GM23338 (cell line): ENCODE measurements around the gene FRMD3. TPM values are rescaled to one million over a fixed set of nuclear protein-coding genes. Genes with fewer than 3 reads are reported as not detected.

Source experiments
- ATAC-seq: fragments of 200-7000 bp; cut with Tn5 transposase; 3 replicates; pipeline ENCODE4 v1.9.1; 2020
- DNase-seq: peaks from one replicate; pipeline ENCODE4 v3.0.0-alpha.2; 2015; ENCODE audit warnings: low spot score
- H2AFZ ChIP-seq: fragments of 200-600 bp; sonication (generic); 2 replicates; pipeline ENCODE4 v1.8.0; 2016; ENCODE audit warnings: antibody characterized with exemption, mild to moderate bottlenecking, moderate library complexity
- H3F3A ChIP-seq: fragments of 200-600 bp; sonication (generic); replicated peaks from 2 replicates; pipeline ENCODE4 v1.8.0; 2017; ENCODE audit warnings: antibody characterized with exemption, mixed run types, low read depth
- H3K27ac ChIP-seq: fragments of 200-600 bp; sonication (generic); 2 replicates; pipeline ENCODE4 v1.6.1; 2016; ENCODE audit warnings: low read depth
- H3K27me3 ChIP-seq: fragments of 200-600 bp; sonication (generic); 2 replicates; pipeline ENCODE4 v1.8.0; 2016; ENCODE audit warnings: mild to moderate bottlenecking, mixed run types, moderate library complexity; ENCODE audit not compliant: insufficient read depth
- H3K36me3 ChIP-seq: fragments of 200-600 bp; sonication (generic); 2 replicates; pipeline ENCODE4 v1.8.0; 2016; ENCODE audit warnings: mild to moderate bottlenecking; ENCODE audit not compliant: insufficient read depth
- H3K4me1 ChIP-seq: fragments of 200-600 bp; sonication (generic); 2 replicates; pipeline ENCODE4 v1.8.0; 2016; ENCODE audit warnings: mild to moderate bottlenecking, moderate library complexity; ENCODE audit not compliant: insufficient read depth
- H3K4me2 ChIP-seq: fragments of 200-600 bp; sonication (generic); 2 replicates; pipeline ENCODE4 v1.7.1; 2017; ENCODE audit warnings: mixed run types
- H3K4me3 ChIP-seq: fragments of 200-600 bp; sonication (generic); 2 replicates; pipeline ENCODE4 v1.6.1; 2016; ENCODE audit warnings: mixed run types
- H3K79me2 ChIP-seq: fragments of 200-600 bp; sonication (generic); replicated peaks from 2 replicates; pipeline ENCODE4 v1.8.0; 2017; ENCODE audit warnings: mild to moderate bottlenecking; ENCODE audit not compliant: insufficient read depth
- H3K9me2 ChIP-seq: fragments of 200-600 bp; sonication (generic); 2 replicates; pipeline ENCODE4 v1.8.0; 2017; ENCODE audit not compliant: insufficient read depth
- H4K20me1 ChIP-seq: fragments of 200-600 bp; sonication (generic); replicated peaks from 2 replicates; pipeline ENCODE4 v1.8.0; 2017; ENCODE audit warnings: mild to moderate bottlenecking; ENCODE audit not compliant: insufficient read depth
- H3K27ac Mint-ChIP-seq: 2 replicates; pipeline ENCODE4 v1.8.0; 2020; ENCODE audit warnings: inconsistent platforms, mild to moderate bottlenecking, moderate library complexity, mixed read lengths
- H3K27me3 Mint-ChIP-seq: 3 replicates; pipeline ENCODE4 v1.8.0; 2022; ENCODE audit warnings: low read depth, mild to moderate bottlenecking, moderate library complexity, mixed read lengths, inconsistent platforms; ENCODE audit not compliant: insufficient read depth, poor library complexity
- H3K36me3 Mint-ChIP-seq: 3 replicates; pipeline ENCODE4 v1.8.0; 2021; ENCODE audit warnings: low read depth, mild to moderate bottlenecking, inconsistent platforms, moderate library complexity, mixed read lengths
- H3K4me1 Mint-ChIP-seq: 3 replicates; pipeline ENCODE4 v1.8.0; 2020; ENCODE audit warnings: mild to moderate bottlenecking, inconsistent platforms, mixed read lengths
- H3K4me3 Mint-ChIP-seq: 3 replicates; pipeline ENCODE4 v1.8.0; 2021; ENCODE audit warnings: moderate library complexity, mild to moderate bottlenecking, inconsistent platforms, mixed read lengths
- H3K9me3 Mint-ChIP-seq: 3 replicates; pipeline ENCODE4 v1.8.0; 2020; ENCODE audit warnings: moderate library complexity, mild to moderate bottlenecking, inconsistent platforms, mixed read lengths
- CREB1 ChIP-seq: fragments of 250-450 bp; sonication (Bioruptor Pico); IDR thresholded peaks from 2 replicates; pipeline ENCODE4 v1.5.0; 2020; ENCODE audit warnings: low read depth, mild to moderate bottlenecking, moderate library complexity
- ETS1 ChIP-seq: IDR thresholded peaks from 2 replicates; pipeline ENCODE4 v1.6.1; 2016; ENCODE audit warnings: antibody characterized with exemption
- EZH2 ChIP-seq: fragments of 200-600 bp; sonication (generic); IDR thresholded peaks from one replicate; pipeline ENCODE4 v1.8.0; 2017; ENCODE audit warnings: antibody characterized with exemption, mild to moderate bottlenecking, low read depth; ENCODE audit not compliant: unreplicated experiment
- EZH2phosphoT487 ChIP-seq: fragments of 200-600 bp; sonication (generic); IDR thresholded peaks from one replicate; pipeline ENCODE4 v1.8.1; 2018; ENCODE audit warnings: antibody characterized with exemption; ENCODE audit not compliant: unreplicated experiment
- JUNB ChIP-seq: IDR thresholded peaks from one replicate; pipeline ENCODE4 v1.6.1; 2016; ENCODE audit warnings: antibody characterized with exemption; ENCODE audit not compliant: unreplicated experiment
- NANOG ChIP-seq: IDR thresholded peaks from 2 replicates; pipeline ENCODE4 v1.6.1; 2016; ENCODE audit warnings: antibody characterized with exemption, borderline replicate concordance
- ZNF331 ChIP-seq: fragments of 250-450 bp; sonication (Bioruptor Pico); IDR thresholded peaks from 2 replicates; pipeline ENCODE4 v1.5.0; 2020; ENCODE audit warnings: low read depth, mild to moderate bottlenecking, moderate library complexity
- ZNF462 ChIP-seq: fragments of 250-450 bp; sonication (Bioruptor Pico); IDR thresholded peaks from 2 replicates; pipeline ENCODE4 v1.5.0; 2020; ENCODE audit warnings: mild to moderate bottlenecking, moderate library complexity
- polyA plus RNA-seq: library from polyadenylated mRNA; unstranded; fragments of >200 nt; fragmentation: Nextera tagmentation; extraction: Ambion mirVana; gene quantifications from 2 replicates; pipeline ENCODE4 v1.2.1, GENCODE V29; 2016
- total RNA-seq: library from RNA; depleted of rRNA; stranded (reverse); fragments of >200 nt; shearing (Covaris generic); gene quantifications from 2 replicates; pipeline ENCODE4 v1.2.3, GENCODE V29; 2014
- TF ChIP-seq, protein P1 (sequence below): IDR thresholded peaks from one replicate; pipeline ENCODE4 v1.6.1; 2018; ENCODE audit warnings: antibody characterized with exemption; ENCODE audit not compliant: unreplicated experiment
- TF ChIP-seq, protein P2 (sequence below), 2 experiments: fragments of 200-600 bp in 1 of 2; sonication (generic) in 1 of 2; conservative IDR thresholded peaks; 2 replicates each; pipeline versions ENCODE4 v1.5.1 to v1.6.1; 2016 to 2017; ENCODE audit warnings: antibody characterized with exemption in 2 of 2, low read depth in 2 of 2, mild to moderate bottlenecking in 2 of 2, moderate library complexity in 1 of 2

The FRMD3 gene
- total and polyA plus RNA-seq, 2 experiments from 2014 or later, result 0.47 to 1.2 TPM

- Mint-ChIP-seq H3K4me3 (no peak overlapping the region), H3K4me1 (no peaks in the 10 kb centered on the region), H3K36me3 (peaks cover 7% of the 10 kb centered on the region; the same call in 2 of the 3 replicates), H3K27me3 (no peaks in the 10 kb centered on the region), H3K27ac (no peak overlapping the region), H3K9me3 (peaks cover 19% of the 10 kb centered on the region)
- Histone ChIP-seq H4K20me1 (no peaks in the 10 kb centered on the region), H2AFZ (no peak overlapping the region), H3K9me2 (no peaks in the 10 kb centered on the region), H3K79me2 (no peaks in the 10 kb centered on the region), H3K4me1 (no peaks in the 10 kb centered on the region), H3F3A (no peaks in the 10 kb centered on the region), H3K4me2 (no peak overlapping the region), H3K4me3 (no peak overlapping the region), H3K27ac (no peak overlapping the region), H3K36me3 (no peaks in the 10 kb centered on the region), H3K27me3 (no peaks in the 10 kb centered on the region)
- ATAC-seq (no peak), DNase-seq (no peak)
- no peak for TF ChIP-seq JUNB
- no peak for TF ChIP-seq ZNF331 (CRISPR knock-in tag)
- no peak for TF ChIP-seq EZH2
- TF ChIP-seq, protein P1, sequence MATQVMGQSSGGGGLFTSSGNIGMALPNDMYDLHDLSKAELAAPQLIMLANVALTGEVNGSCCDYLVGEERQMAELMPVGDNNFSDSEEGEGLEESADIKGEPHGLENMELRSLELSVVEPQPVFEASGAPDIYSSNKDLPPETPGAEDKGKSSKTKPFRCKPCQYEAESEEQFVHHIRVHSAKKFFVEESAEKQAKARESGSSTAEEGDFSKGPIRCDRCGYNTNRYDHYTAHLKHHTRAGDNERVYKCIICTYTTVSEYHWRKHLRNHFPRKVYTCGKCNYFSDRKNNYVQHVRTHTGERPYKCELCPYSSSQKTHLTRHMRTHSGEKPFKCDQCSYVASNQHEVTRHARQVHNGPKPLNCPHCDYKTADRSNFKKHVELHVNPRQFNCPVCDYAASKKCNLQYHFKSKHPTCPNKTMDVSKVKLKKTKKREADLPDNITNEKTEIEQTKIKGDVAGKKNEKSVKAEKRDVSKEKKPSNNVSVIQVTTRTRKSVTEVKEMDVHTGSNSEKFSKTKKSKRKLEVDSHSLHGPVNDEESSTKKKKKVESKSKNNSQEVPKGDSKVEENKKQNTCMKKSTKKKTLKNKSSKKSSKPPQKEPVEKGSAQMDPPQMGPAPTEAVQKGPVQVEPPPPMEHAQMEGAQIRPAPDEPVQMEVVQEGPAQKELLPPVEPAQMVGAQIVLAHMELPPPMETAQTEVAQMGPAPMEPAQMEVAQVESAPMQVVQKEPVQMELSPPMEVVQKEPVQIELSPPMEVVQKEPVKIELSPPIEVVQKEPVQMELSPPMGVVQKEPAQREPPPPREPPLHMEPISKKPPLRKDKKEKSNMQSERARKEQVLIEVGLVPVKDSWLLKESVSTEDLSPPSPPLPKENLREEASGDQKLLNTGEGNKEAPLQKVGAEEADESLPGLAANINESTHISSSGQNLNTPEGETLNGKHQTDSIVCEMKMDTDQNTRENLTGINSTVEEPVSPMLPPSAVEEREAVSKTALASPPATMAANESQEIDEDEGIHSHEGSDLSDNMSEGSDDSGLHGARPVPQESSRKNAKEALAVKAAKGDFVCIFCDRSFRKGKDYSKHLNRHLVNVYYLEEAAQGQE, result no peak
- no peak for TF ChIP-seq EZH2phosphoT487
- TF ChIP-seq, protein P2, sequence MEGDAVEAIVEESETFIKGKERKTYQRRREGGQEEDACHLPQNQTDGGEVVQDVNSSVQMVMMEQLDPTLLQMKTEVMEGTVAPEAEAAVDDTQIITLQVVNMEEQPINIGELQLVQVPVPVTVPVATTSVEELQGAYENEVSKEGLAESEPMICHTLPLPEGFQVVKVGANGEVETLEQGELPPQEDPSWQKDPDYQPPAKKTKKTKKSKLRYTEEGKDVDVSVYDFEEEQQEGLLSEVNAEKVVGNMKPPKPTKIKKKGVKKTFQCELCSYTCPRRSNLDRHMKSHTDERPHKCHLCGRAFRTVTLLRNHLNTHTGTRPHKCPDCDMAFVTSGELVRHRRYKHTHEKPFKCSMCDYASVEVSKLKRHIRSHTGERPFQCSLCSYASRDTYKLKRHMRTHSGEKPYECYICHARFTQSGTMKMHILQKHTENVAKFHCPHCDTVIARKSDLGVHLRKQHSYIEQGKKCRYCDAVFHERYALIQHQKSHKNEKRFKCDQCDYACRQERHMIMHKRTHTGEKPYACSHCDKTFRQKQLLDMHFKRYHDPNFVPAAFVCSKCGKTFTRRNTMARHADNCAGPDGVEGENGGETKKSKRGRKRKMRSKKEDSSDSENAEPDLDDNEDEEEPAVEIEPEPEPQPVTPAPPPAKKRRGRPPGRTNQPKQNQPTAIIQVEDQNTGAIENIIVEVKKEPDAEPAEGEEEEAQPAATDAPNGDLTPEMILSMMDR (conservative IDR thresholded peaks at IDR 0.05; ENCODE audit: low read depth in 2 of 2), result no peak
- TF ChIP-seq ZNF462 (CRISPR knock-in tag), result no peak
- no peak for TF ChIP-seq ETS1
- no peak for TF ChIP-seq NANOG
- TF ChIP-seq CREB1 (CRISPR knock-in tag), result no peak
Measured at GRCh38 chr9:83563360-83563759, 25.2 kb upstream of the FRMD3 start.
